Neural cell (in vitro differentiated cells): ENCODE data around the gene SLC2A4RG.

ENCODE experiments used
- EP300 ChIP-seq: fragments of 450-650 bp; conservative IDR thresholded peaks from 2 replicates; pipeline ENCODE4 v1.6.1; 2014; ENCODE audit warnings: antibody characterized with exemption, mild to moderate bottlenecking, moderate library complexity; ENCODE audit not compliant: poor library complexity, severe bottlenecking
- EZH2 ChIP-seq: fragments of 200-600, 300-800 bp; shearing (Covaris generic), sonication (generic); IDR thresholded peaks from 2 replicates; pipeline ENCODE4 v1.6.1; 2014; ENCODE audit warnings: antibody characterized with exemption, low read length, borderline replicate concordance, mild to moderate bottlenecking; ENCODE audit not compliant: insufficient read depth, poor library complexity, severe bottlenecking
- MXI1 ChIP-seq: fragments of 450-650 bp; conservative IDR thresholded peaks from 2 replicates; pipeline ENCODE4 v1.6.1; 2014; ENCODE audit warnings: antibody characterized with exemption, mild to moderate bottlenecking; ENCODE audit not compliant: poor library complexity, severe bottlenecking
- POLR2AphosphoS5 ChIP-seq: IDR thresholded peaks from 2 replicates; pipeline ENCODE4 v1.6.1; 2012
- RAD21 ChIP-seq: fragments of 450-650 bp; conservative IDR thresholded peaks from 2 replicates; pipeline ENCODE4 v1.6.1; 2014; ENCODE audit warnings: antibody characterized with exemption, mild to moderate bottlenecking, moderate library complexity
- REST ChIP-seq: IDR thresholded peaks from 2 replicates; pipeline ENCODE4 v1.6.1; 2012; ENCODE audit warnings: borderline replicate concordance
- TAF1 ChIP-seq: IDR thresholded peaks from 2 replicates; pipeline ENCODE4 v1.6.1; 2012; ENCODE audit warnings: low read depth
- TF ChIP-seq, protein P1 (sequence below): fragments of 450-650 bp; IDR thresholded peaks from 2 replicates; pipeline ENCODE4 v1.5.1; 2014; ENCODE audit warnings: antibody characterized with exemption, mild to moderate bottlenecking, moderate library complexity; ENCODE audit not compliant: poor library complexity, severe bottlenecking

GRCh38 chr20:63703471-63703975 lies 36.1 kb upstream of the SLC2A4RG start:
- TF ChIP-seq, protein P1, sequence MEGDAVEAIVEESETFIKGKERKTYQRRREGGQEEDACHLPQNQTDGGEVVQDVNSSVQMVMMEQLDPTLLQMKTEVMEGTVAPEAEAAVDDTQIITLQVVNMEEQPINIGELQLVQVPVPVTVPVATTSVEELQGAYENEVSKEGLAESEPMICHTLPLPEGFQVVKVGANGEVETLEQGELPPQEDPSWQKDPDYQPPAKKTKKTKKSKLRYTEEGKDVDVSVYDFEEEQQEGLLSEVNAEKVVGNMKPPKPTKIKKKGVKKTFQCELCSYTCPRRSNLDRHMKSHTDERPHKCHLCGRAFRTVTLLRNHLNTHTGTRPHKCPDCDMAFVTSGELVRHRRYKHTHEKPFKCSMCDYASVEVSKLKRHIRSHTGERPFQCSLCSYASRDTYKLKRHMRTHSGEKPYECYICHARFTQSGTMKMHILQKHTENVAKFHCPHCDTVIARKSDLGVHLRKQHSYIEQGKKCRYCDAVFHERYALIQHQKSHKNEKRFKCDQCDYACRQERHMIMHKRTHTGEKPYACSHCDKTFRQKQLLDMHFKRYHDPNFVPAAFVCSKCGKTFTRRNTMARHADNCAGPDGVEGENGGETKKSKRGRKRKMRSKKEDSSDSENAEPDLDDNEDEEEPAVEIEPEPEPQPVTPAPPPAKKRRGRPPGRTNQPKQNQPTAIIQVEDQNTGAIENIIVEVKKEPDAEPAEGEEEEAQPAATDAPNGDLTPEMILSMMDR, result no peak
- TF ChIP-seq MXI1, result no peak
- TF ChIP-seq RAD21, result no peak
- no peak for TF ChIP-seq REST
- TF ChIP-seq POLR2AphosphoS5, result no peak
- no peak for TF ChIP-seq TAF1
- no peak for TF ChIP-seq EZH2
- no peak for TF ChIP-seq EP300
